ENCODE measurements around the gene TRAF3IP3. TPM values are rescaled to one million over a fixed set of nuclear protein-coding genes. Genes with fewer than 3 reads are reported as not detected.

TRAF3IP3 gene
- polyA plus RNA-seq, 3 donors = 1.6 to 2.0 (median 1.9) TPM

DNA sequence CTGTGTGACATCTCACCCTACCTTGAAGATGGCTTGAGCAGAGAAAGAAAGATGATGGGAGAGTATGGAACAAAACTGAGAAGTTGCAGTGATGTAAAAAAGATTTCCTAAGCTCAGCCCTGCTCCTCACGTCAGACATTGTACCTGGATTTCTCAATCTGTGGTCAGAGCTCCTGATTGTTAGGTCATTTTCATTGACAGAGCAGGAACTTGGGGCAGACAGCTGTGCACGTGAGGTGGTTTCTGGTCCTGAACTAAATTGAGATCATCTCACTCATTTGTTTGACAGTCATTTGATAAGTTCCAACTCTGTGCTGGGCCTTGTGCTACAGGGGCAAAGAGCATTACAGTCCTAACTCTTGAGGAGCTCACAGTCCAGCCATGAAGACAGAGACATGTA is 10.2 kb downstream of the TRAF3IP3 start:
- DNase-seq (ENCODE audit: low read depth in 3 of 3, low spot score in 2 of 3) = no peak

DNA sequence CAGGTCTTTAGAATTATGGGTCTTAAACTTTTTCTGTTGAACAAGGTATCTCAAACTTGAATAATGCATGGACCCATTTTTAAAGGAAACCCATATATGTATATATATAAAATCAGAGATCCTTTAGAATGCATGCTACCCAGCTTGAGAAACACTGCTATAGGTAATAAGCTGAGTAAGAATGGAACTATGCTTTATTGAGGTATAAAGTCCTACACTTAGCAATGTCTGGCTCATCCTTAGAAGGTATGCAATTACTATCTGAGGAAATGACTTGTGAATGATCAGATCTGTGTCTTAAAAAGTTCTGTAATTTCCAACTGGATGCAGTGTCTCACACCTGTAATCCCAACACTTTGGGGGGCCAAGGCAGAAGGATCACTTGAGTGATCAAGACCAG is 11.2 kb downstream of the TRAF3IP3 start:
- no peak for DNase-seq (ENCODE audit: low read depth in 3 of 3, low spot score in 2 of 3)

DNA sequence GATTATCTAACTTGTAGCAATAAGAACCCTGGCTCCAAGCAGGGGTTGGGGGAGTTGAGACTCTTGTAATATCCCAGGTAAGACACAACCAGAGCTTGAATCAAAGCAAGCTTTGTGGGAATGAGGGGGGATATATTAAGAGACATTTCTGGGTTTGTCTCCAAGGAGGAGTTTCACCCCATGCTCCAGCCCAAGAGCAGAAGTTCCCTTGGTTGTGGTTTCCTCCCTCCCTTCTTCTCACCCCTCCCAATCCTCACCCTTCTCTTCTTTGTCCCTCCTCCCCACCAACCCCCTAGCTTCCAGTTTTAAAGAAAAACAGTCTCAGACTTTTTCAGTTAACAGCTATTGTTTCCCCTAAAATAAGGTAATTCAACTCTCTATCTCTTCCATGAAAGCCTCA is 11.9 kb downstream of the TRAF3IP3 start:
- no peak for DNase-seq (ENCODE audit: low read depth in 3 of 3, low spot score in 2 of 3)

DNA sequence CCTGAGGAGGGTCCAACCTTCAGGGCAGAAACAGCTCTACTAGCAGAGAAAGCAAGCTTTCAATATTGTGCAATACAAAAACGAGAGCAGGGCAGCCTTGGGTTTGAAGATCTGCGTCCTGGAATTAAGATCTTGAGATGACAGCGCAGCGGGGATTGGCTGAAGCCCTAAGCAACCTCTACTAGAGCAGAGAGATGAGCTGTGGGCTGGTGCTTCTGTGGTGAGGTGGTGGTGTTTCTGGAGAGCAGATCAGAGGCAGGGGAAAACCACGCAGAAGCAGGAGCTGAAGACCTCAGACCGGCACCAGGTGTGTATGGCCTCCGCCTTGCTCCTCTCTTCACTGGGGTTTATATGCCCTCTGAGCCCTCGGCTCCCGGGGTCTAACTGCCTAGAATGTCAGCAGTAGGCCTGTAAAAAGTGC is 12.5 kb downstream of the TRAF3IP3 start:
- no peak for DNase-seq (ENCODE audit: low read depth in 3 of 3, low spot score in 2 of 3)

DNA sequence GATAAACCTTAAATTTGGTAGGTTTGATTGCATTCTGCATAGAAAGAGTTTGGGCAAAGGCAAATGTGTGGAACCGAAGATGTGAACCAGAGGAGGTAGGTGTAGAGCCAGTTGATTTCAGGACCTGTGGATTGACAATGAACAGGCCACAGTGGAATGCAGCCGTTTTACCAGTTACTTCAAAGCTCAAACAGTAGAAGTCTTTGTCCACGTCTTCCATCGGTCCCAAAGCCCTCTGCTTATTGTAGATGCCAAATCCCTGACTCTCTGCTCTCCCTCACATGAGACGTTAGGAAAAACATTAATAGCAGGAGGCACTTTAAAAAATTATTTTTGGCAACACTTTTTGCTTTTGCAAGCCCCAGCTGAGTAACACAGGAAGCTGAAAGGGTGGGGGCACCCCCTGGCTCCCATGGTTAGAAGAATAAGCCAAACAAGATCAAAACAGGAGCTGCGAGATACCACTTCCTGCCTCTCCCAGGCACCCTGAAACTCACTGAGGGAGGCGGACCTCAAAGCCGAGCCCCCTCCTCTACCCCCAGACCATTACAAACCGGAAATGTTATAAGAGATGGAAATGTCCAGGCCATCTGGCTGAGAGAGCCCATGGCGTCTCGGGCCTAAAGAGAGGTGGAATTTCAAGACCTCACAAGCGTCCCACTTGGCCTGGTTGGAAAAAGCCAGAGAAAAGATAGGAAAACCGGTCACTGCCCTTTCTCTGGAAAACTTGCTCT is 13.5 kb downstream of the TRAF3IP3 start:
- no peak for DNase-seq (ENCODE audit: low read depth in 3 of 3, low spot score in 2 of 3)

DNA sequence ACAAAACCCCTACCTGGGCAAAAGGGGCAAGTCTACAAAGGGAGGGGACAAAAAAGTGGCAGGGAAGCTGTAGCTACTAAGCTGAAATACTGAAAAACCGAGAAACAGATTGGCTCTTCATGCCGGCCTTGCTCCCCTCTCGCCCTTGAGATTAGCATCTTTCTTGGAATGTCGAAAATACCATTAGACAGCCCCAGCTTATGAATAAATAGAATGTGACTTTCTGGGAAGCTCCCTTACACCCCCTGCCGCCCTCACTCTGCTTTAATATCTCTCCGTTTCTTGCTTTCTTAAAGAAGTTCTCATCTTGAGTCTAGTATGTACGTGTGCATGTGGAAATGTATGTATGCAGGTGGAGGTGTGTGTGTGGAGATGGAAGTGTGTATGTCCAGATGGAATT is 14.1 kb downstream of the TRAF3IP3 start:
- DNase-seq (ENCODE audit: low read depth in 3 of 3, low spot score in 2 of 3) = no peak

DNA sequence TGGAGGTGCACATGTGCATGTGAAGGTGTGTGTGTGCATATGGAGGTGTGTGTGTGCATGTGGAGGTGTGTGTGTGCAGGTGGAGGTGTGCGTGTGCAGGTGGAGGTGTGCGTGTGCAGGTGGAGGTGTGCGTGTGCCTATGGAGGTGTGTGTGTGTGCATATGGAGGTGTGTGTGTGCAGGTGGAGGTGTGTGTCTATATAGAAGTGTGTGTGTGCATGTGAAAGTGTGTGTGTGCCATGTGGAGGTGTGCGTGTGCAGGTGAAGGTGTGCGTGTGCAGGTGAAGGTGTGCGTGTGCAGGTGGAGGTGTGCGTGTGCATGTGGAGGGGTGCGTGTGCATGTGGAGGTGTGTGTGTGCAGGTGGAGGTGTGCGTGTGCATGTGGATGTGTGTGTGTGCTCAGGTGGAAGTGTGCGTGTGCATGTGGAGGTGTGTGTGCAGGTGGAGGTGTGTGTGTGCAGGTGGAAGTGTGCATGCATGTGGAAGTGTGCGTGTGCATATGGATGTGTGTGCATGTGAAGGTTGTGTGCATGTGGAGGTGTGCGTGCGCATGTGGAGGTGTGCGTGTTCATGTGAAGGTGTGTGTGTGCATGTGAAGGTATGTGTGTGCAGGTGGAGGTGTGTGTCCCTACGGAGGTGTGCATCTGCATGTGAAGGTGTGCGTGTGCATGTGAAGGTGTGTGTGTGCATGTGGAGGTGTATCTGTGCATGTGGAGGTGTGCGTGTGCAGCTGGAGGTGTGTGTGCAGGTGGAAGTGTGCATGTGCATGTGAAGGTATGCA is 15.0 kb downstream of the TRAF3IP3 start:
- DNase-seq (ENCODE audit: low read depth in 3 of 3, low spot score in 2 of 3) = no peak

DNA sequence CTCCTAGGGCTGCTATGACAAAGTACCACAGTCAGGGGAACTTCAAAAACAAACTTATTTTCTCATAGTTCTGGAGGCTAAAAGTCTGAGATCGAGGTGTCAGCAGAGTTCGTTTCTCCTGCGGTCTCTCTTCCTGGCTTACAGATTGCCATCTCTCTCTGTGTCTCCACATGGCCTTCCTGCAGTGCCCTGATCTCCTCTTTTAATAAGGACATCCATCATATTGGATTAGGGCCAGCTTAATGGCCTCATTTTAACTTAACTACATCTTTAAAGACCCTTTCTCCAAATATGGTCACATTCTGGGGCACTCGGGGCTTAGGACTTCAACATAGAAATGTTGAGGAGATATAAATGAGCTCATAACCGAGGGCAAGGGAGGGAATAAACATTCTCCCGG is 16.3 kb downstream of the TRAF3IP3 start:
- DNase-seq (ENCODE audit: low read depth in 3 of 3, low spot score in 2 of 3) = no peak

DNA sequence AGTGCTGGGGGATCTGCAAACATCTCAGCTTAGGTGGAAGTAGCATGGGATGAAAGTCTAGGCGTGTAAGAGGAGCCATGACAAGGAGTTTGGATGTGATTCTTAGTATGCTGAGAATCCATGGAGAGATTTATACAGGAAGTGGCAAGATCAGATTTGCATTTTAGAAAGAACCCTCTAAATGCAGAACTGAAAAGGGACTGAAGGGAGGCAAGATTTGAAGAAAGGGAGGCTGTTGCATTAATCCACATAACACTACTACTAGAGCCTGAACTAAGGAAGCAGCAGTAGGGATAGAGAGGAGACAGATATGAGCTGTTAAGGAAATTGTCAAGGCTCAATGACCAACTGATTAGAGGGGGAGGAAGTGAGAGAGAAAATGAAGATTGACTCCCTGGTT is 18.7 kb downstream of the TRAF3IP3 start:
- no peak for DNase-seq (ENCODE audit: low read depth in 3 of 3, low spot score in 2 of 3)

DNA sequence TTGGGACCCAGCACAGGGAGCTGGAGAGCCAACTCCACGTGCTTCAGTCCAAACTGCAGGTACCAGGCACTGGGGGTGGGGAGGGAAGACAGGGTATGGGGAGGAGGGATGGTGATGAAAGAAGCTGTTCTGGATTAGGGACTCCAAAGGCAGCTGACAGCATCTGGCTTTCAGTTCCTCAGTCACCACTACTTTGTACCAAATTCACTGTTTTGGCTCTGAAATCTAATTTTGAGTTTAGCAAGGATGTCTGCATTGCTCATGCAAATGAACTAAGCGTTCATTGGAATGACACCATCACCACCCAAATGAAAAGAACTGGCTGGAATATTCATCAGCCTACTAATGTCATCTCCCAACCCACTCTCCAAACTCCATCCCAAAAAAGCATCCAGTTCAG is 19.8 kb downstream of the TRAF3IP3 start:
- no peak for DNase-seq (ENCODE audit: low read depth in 3 of 3, low spot score in 2 of 3)

DNA sequence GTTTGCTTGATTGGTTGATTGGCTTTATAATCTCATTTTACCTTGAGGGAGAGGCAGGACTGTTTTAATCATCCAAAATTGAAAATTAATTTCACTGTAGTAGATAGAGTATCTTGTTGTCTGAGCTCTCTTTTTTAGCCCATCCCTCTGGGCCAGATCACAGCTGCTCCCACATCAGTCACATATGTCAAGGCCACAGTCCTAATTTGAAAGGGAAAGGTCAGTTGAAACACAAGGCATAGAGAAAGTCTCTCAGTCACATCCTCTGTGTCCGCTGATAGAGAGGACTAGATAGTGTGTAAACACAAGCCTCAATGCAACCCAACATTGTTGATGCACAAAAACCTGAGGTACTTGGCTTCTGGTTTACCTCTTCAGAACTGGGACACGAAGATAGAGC is 21.7 kb downstream of the TRAF3IP3 start:
- DNase-seq (ENCODE audit: low read depth in 3 of 3, low spot score in 2 of 3) = no peak

DNA sequence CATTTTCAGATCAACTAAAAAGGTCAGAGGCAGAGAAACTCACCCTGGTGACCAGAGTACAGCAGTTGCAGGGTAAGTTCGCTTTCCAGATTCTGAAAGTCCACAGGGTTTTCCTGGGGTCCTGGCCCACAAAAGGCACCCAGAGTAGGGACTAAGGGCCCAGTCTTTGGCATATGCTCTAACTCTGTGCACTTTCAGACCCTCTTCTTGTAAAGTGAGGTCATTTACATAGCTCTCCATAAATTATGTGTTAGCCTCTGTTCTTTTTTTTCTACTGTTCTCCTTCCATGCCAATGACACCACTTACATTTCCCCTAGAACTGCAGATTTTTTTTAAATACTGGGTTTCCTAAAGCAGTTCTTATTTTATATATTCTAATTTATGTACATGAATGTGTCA is 22.2 kb downstream of the TRAF3IP3 start:
- no peak for DNase-seq (ENCODE audit: low read depth in 3 of 3, low spot score in 2 of 3)

DNA sequence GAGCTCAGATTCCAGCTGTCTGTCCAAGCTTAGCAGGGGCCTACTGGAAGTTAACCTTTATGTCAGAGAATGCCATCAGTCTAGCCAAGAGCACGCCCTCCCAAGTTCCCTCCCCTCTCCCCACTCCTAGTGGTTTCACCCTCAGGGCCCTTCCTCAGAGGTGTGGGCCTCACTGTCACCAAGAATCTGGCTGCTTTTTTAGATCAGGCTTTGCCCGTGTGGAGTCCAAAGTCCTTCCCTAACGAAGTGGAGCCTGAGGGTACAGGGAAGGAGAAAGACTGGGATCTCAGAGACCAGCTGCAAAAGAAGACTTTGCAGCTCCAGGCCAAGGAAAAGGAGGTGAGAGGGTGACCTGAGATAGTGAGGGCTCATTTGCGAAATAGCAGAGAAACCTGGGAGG is 24.4 kb downstream of the TRAF3IP3 start:
- no peak for DNase-seq (ENCODE audit: low read depth in 3 of 3, low spot score in 2 of 3)

DNA sequence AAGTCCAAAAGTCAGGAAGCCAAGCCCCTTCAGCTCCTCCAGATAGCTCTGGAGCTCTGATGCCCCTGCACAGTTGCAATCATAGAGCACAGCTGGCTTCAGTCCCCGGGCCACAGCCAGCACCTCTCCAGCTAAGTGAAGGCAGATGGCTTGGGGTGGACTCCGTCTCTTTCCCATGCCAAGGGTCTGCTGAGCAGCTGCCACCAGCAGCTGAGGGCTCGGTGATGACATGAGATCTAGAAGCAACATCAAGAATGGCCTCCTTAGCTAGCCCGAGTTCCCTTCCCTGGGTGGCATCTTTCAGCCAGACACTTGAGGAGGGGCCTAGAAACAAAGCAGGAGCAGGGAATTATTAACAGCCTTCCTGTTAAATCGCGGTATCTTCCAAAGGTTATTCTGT is 27.5 kb downstream of the TRAF3IP3 start:
- no peak for DNase-seq (ENCODE audit: low read depth in 3 of 3, low spot score in 2 of 3)

DNA sequence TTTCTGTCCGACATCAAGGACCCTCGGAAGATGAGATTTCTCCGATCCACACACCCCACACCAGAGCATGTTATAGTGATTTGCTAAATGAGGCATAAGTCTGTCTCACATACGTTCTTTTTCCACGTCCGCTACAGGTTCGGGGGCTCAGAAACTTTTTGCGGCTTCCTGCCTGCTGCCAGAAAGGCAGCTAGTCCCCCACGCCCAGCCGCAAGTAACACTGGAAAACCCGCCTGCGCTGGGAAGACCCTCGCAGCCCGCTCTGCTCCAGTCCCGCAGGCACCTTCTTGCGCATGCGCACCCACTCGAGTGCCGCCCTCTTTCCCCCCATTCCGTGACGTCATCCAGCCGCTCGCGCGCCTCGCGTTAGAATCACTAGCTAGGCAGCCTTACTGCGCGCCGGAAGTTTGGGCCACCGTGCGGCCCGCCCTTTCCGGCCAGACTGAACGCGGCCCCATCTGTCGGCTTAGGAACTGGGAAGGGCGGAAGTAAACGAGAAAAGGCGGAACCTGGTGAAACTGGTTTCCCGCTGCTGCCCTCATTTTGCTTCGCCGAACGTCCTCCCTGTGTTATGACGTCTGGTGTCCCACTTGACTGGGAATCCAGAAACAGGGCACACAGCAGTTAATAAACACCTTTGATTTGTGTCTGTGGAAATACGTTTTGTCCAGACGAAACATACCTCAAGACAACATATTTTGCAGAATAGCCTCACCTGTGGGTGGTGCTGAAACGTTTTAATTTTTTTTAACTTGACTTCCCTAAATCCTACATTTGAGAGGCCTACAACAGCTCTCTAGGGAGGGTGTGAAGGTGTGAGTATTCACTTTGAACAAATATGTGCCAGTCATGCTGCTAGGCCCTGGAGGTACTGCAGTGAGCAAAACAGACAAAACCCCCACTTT is 28.7 kb downstream of the TRAF3IP3 start, which contains the start of gene C1orf74:
TSS of gene C1orf74 (minus strand) at position 295 of the 905 bp plus-strand sequence. CDS start 925 bp downstream, outside the sequence.
- DNase-seq (ENCODE audit: low read depth in 3 of 3, low spot score in 2 of 3) = peak; percentile 95 to 97 (median 96)

DNA sequence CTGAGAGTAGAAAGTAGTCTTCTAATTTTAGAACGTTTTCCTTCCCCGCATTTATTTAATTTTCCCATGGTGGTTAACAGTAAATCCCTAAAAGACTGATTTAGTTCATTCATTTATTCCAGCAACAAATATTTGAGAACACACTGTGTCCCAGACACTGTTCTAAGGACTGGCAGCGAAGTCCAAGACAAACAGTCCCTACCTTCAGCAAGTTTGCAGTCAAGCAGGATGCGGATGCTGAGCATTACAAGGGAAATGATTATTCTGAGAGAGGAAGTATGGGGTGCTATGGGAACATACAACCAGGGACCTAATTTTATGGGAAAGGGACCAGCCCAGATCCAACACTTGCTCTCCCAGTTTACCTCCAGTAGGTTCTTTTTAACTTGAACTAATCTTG is 29.7 kb downstream of the TRAF3IP3 start:
- DNase-seq (ENCODE audit: low read depth in 3 of 3, low spot score in 2 of 3) = no peak

DNA sequence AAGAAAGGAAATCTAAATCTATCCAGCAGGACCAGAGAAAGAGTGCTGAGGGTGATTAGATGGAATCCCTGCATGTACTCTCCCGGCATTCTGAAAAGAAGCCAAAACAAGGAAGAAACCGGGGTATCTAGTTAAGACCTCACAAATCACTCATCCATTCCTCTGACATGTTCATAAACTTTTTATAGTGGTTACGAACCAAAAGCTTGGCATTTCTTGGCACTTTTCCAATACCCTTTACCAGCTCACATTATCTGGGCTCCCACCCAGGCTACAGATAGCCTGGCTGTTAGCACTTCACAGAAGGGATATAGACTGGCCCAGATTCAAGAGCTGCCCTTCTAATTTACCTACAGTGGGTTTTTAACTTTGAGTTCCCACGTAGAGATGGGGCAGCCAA is 30.3 kb downstream of the TRAF3IP3 start:
- no peak for DNase-seq (ENCODE audit: low read depth in 3 of 3, low spot score in 2 of 3)

DNA sequence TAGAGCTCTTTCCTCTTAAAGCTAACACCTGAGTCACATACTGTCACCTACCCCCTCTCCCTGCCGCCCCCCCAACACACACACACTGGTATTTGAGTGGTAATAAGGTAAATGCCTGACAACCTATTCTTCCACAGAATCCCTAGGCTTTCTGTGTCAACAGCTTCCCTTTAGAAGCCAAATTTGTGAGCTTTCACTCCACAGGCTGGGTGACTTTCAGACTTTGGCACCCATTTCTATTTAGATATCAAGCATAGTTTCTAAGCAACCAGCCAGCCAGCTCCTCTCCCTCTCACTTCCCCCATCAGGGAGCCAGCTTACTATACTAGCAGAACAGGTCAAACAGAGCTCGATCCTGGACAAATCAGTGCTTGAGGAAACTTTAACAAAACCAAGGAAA is 31.7 kb downstream of the TRAF3IP3 start:
- no peak for DNase-seq (ENCODE audit: low read depth in 3 of 3, low spot score in 2 of 3)

DNA sequence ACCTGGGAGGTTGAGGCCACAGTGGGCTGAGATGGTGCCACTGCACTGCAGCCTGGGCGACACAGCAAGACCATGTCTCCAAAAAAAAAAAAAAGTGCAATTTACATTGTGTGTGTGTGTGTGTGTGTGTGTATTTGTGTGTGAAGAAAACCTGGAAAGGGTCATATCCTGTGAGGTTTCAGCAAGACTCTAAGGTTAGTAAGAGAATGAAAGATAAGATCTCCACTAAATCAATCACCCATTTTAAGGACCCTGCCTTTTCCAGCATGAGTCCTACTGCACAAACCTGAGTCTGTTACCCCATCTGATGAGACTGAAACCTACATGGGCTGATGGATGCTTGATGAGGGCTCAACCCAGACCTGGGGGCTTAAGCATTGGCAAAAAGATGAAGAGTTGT is 33.4 kb downstream of the TRAF3IP3 start:
- no peak for DNase-seq (ENCODE audit: low read depth in 3 of 3, low spot score in 2 of 3)

DNA sequence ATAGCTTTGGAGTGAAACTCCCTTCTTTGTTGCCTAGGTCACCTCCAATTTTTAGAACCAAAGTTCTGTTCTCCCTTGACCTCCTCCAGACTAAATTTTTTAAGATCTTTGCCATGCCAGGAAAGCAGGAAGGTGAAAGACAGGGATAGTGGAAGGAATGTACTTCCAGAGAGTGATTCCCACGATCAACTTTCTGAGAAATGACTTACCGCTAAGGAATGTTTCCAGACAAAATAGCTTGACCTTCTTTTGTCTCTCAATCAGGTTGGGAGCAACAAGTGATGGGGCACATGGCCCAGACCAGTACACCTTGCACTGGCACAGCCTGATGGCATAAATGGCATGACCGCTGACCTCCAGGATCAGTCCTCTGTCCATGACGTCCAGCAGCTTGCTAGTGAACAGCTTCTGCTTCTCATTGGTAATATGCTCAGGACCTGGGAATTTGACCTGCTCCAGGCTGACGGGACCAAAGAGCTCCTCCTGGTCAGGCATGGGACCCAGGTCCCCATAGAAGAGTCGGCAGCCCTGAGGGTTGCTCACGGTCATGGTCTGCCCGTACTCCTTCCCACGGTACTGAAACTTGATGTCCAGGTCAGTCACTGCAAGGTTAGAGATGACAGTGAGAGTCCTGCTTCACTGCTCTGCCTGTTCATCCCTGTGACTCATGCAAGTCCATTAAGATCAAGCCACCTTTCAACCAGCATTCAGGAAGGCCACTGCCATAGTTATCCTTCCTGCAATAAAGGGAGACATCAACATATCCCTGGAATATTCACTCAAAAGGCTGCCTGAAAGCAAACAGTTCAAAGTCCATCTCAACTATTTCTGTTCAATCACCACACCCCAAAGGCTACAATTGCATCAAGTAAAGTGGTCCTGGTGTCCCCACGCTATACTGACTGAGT is 34.7 kb downstream of the TRAF3IP3 start:
- DNase-seq (ENCODE audit: low read depth in 3 of 3, low spot score in 2 of 3) = no peak

Data from right renal cortex interstitium (tissue), 3 donors.